Measurements from ENCODE around the gene PRR36. TPM values are rescaled to one million over a fixed set of nuclear protein-coding genes. Genes with fewer than 3 reads are reported as not detected.

The PRR36 gene
- polyA plus RNA-seq, 2 of the 4 experiments (the other 2 are of a cell fraction) = 0.04 to 0.35 TPM

DNA sequence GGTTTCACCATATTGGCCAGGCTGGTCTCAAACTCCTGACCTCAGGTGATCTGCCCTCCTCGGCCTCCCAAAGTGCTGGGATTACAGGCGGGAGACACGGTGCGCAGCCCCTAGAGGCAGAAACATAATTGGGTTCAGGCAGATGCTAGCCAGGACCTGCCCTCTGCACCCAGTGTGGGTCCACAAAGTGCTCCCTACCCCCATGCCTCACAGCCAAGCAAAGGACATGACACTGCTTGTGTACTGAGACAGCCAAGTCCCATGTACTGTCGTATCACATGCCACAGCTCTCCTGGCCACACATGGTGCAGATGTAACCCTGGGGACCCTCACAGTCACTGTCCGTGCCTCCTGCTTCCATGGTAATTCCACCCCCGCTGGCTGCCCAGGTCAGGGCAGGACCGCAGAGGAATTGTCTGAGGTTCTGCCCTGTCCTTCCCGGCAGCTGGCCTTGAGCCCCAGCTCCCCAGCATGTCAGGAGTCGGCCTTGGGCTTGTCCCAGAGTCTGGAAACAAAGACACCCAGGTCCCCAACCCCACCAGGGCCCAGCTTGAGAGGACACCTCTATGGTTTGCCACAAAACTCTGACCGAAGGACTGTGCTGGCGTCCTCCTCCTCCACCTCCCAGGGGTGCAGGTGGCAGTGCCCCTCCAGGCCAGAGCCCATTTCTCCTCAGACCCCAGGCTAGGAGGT, 7.6 kb downstream of the PRR36 start:
- DNase-seq (ENCODE audit: low read depth in 1 of 2, low spot score in 1 of 2) (no peak), FAIRE-seq (no peak), ATAC-seq (no peak)
- Histone ChIP-seq H3K9me3 (no peaks in the 10 kb centered on the region), H3K4me2 (no peak overlapping the region), H3K27ac (no peak overlapping the region), H3K4me3 (no peak overlapping the region), H3K4me1 (peaks cover 20% of the 10 kb centered on the region)
- ChIA-PET CTCF (interaction anchor here (2.3 kb wide), 1 partner anchor 13 kb away, joined by 13 read pairs; no protein-coding TSS in a partner anchor), POLR2A (interaction anchor here (0.7 kb wide), 1 partner anchor 328 kb away, joined by 4 read pairs; no protein-coding TSS in a partner anchor)
- WGBS (ENCODE audit: missing lambda C conversion rate) = 77% methylated on average over 9 of the region's 12 CpGs
- TF ChIP-seq SREBF2 (IDR thresholded peaks at IDR 0.05) (no peak), ZC3H11A (IDR thresholded peaks at IDR 0.05) (no peak), CEBPB (IDR thresholded peaks at IDR 0.05) (no peak), HDAC2 (IDR thresholded peaks at IDR 0.05) (no peak), CHD4 (IDR thresholded peaks at IDR 0.05; ENCODE audit: borderline replicate concordance) (no peak), RCOR1 (IDR thresholded peaks at IDR 0.05; ENCODE audit: low read depth, low read length) (no peak), ZNF302 (CRISPR knock-in tag; IDR thresholded peaks at IDR 0.05) (no peak), KDM5A (IDR thresholded peaks at IDR 0.05) (no peak), CHD2 (IDR thresholded peaks at IDR 0.05; ENCODE audit: low read length, partially characterized antibody) (no peak), FOXS1 (CRISPR knock-in tag; IDR thresholded peaks at IDR 0.05) (no peak), RARB (CRISPR knock-in tag; IDR thresholded peaks at IDR 0.05) (no peak), FOSB (CRISPR knock-in tag; IDR thresholded peaks at IDR 0.05) (no peak), KDM1A (IDR thresholded peaks at IDR 0.05; ENCODE audit: low read depth) (no peak)
- TF ChIP-seq, protein P1, sequence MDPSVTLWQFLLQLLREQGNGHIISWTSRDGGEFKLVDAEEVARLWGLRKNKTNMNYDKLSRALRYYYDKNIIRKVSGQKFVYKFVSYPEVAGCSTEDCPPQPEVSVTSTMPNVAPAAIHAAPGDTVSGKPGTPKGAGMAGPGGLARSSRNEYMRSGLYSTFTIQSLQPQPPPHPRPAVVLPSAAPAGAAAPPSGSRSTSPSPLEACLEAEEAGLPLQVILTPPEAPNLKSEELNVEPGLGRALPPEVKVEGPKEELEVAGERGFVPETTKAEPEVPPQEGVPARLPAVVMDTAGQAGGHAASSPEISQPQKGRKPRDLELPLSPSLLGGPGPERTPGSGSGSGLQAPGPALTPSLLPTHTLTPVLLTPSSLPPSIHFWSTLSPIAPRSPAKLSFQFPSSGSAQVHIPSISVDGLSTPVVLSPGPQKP (IDR thresholded peaks at IDR 0.05; ENCODE audit: low read depth, low read length) = no peak

DNA sequence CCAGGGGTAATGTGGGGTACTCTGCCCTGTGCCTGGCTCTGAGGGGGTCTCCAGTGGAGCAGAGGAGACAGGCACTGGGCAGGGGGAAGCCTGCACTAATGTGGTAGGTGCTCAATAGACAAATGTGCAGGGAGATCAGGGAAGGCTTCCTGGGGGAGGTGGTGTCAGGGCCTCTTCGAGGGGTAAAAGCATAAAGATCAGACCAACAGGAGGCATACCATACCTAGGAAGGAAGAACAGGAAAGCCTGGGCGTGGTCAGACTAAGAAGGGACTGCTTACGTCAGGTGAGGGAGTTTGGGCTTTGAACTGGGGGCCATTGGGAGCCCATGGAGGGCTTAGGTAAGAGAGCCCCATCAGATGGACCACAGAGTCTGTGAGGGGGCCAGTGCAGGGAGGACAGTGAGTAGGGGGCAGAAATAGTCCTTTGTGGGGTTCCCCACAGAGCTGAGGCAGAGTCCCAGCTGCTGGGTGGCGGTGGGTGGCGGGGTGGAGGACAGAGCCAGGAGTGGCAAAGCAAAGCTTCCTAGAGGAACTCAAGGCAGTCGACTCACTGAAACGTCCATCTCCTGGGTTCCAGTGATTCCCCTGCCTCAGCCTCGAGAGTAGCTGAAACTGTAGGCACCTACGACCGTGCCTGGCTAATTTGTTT, 8.8 kb downstream of the PRR36 start:
- ATAC-seq = no peak
- POLR2A ChIA-PET = no interaction called here
- TF ChIP-seq, protein P2, sequence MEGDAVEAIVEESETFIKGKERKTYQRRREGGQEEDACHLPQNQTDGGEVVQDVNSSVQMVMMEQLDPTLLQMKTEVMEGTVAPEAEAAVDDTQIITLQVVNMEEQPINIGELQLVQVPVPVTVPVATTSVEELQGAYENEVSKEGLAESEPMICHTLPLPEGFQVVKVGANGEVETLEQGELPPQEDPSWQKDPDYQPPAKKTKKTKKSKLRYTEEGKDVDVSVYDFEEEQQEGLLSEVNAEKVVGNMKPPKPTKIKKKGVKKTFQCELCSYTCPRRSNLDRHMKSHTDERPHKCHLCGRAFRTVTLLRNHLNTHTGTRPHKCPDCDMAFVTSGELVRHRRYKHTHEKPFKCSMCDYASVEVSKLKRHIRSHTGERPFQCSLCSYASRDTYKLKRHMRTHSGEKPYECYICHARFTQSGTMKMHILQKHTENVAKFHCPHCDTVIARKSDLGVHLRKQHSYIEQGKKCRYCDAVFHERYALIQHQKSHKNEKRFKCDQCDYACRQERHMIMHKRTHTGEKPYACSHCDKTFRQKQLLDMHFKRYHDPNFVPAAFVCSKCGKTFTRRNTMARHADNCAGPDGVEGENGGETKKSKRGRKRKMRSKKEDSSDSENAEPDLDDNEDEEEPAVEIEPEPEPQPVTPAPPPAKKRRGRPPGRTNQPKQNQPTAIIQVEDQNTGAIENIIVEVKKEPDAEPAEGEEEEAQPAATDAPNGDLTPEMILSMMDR (IDR thresholded peaks at IDR 0.05) = no peak
- TF ChIP-seq FOXS1 (CRISPR knock-in tag; IDR thresholded peaks at IDR 0.05) = no peak
- no peak for TF ChIP-seq CBX8 (IDR thresholded peaks at IDR 0.05)
- no peak for TF ChIP-seq MAZ (IDR thresholded peaks at IDR 0.05; ENCODE audit: borderline replicate concordance, low read depth, low read length)
- TF ChIP-seq, protein P3, sequence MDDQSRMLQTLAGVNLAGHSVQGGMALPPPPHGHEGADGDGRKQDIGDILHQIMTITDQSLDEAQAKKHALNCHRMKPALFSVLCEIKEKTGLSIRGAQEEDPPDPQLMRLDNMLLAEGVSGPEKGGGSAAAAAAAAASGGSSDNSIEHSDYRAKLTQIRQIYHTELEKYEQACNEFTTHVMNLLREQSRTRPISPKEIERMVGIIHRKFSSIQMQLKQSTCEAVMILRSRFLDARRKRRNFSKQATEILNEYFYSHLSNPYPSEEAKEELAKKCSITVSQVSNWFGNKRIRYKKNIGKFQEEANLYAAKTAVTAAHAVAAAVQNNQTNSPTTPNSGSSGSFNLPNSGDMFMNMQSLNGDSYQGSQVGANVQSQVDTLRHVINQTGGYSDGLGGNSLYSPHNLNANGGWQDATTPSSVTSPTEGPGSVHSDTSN (IDR thresholded peaks at IDR 0.05) = no peak
- TF ChIP-seq, protein P4, sequence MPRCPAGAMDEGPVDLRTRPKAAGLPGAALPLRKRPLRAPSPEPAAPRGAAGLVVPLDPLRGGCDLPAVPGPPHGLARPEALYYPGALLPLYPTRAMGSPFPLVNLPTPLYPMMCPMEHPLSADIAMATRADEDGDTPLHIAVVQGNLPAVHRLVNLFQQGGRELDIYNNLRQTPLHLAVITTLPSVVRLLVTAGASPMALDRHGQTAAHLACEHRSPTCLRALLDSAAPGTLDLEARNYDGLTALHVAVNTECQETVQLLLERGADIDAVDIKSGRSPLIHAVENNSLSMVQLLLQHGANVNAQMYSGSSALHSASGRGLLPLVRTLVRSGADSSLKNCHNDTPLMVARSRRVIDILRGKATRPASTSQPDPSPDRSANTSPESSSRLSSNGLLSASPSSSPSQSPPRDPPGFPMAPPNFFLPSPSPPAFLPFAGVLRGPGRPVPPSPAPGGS (IDR thresholded peaks at IDR 0.05) = no peak
- TF ChIP-seq, protein P5, sequence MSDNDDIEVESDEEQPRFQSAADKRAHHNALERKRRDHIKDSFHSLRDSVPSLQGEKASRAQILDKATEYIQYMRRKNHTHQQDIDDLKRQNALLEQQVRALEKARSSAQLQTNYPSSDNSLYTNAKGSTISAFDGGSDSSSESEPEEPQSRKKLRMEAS (IDR thresholded peaks at IDR 0.05) = no peak
- TF ChIP-seq MYC (IDR thresholded peaks at IDR 0.05; ENCODE audit: borderline replicate concordance, low read length) = no peak
- peak; percentile 79 for TF ChIP-seq ZFP36 (IDR thresholded peaks at IDR 0.05; ENCODE audit: borderline replicate concordance, partially characterized antibody)
- WGBS (ENCODE audit: missing lambda C conversion rate) = 63% methylated on average over 10 of the region's 10 CpGs
- CTCF ChIA-PET = interaction anchor here (0.6 to 2.3 kb wide), 2 partner anchors 12 to 66 kb away, joined by 3 to 13 read pairs; no protein-coding TSS in a partner anchor
- H3K9me3 ChIP-seq = no peaks in the 10 kb centered on the region
- H3K4me2 ChIP-seq = no peak overlapping the region
- no peak overlapping the region for H3K27ac ChIP-seq
- FAIRE-seq = no peak
- peaks cover 8% of the 10 kb centered on the region for H3K4me1 ChIP-seq
- DNase-seq (ENCODE audit: low read depth in 1 of 2, low spot score in 1 of 2) = no peak
- no peak overlapping the region for H3K4me3 ChIP-seq
